ENCODE results near the gene TMUB2.
A peak's percentile ranks its signal among the peaks of the same experiment; 100 is the strongest.

- TF ChIP-seq, protein P1, sequence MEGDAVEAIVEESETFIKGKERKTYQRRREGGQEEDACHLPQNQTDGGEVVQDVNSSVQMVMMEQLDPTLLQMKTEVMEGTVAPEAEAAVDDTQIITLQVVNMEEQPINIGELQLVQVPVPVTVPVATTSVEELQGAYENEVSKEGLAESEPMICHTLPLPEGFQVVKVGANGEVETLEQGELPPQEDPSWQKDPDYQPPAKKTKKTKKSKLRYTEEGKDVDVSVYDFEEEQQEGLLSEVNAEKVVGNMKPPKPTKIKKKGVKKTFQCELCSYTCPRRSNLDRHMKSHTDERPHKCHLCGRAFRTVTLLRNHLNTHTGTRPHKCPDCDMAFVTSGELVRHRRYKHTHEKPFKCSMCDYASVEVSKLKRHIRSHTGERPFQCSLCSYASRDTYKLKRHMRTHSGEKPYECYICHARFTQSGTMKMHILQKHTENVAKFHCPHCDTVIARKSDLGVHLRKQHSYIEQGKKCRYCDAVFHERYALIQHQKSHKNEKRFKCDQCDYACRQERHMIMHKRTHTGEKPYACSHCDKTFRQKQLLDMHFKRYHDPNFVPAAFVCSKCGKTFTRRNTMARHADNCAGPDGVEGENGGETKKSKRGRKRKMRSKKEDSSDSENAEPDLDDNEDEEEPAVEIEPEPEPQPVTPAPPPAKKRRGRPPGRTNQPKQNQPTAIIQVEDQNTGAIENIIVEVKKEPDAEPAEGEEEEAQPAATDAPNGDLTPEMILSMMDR (IDR thresholded peaks at IDR 0.05), result no peak
- peak; percentile 10 to 43 (median 24) for TF ChIP-seq POLR2A (IDR thresholded peaks at IDR 0.05)
Measured at GRCh38 chr17:44220213-44221083, 33.7 kb downstream of the TMUB2 start.
